Astrocyte of the hippocampus (primary cell): ENCODE measurements around the gene EML1.
A peak's percentile ranks its signal among the peaks of the same experiment; 100 is the strongest.

Source experiments
- DNase-seq: peaks from one replicate; pipeline ENCODE4 v3.0.0; 2011; ENCODE audit warnings: low read depth, low spot score

The EML1 gene

GRCh38 chr14:99793213-99794150 lies at the start of gene EML1:
TSS of gene EML1 (plus strand) at chr14:99793413. CDS start at chr14:99793477, 64 bp downstream.
- peak; percentile 97 for DNase-seq

GRCh38 chr14:99744199-99744872 lies 48.9 kb upstream of the EML1 start:
- DNase-seq, result peak; percentile 94

- no peak for DNase-seq
These were observed 48.4 kb upstream of the EML1 start for GRCh38 chr14:99744873-99745224.

- DNase-seq, result peak; percentile 90
These were observed 47.8 kb upstream of the EML1 start for GRCh38 chr14:99745307-99745951.

GRCh38 chr14:99747167-99747566 lies 46.0 kb upstream of the EML1 start:
- DNase-seq, result no peak

GRCh38 chr14:99747582-99748330 lies 45.5 kb upstream of the EML1 start:
- DNase-seq, result no peak

GRCh38 chr14:99748529-99748928 lies 44.7 kb upstream of the EML1 start:
- no peak for DNase-seq

GRCh38 chr14:99749142-99749541 lies 44.1 kb upstream of the EML1 start:
- no peak for DNase-seq

- DNase-seq, result peak; percentile 41
These were observed 43.2 kb upstream of the EML1 start for GRCh38 chr14:99749763-99750715.

GRCh38 chr14:99750746-99751450 lies 42.3 kb upstream of the EML1 start:
- no peak for DNase-seq

GRCh38 chr14:99751539-99752485 lies 41.4 kb upstream of the EML1 start:
- DNase-seq, result peak; percentile 70

GRCh38 chr14:99752486-99753121 lies 40.6 kb upstream of the EML1 start:
- peak; percentile 85 for DNase-seq

GRCh38 chr14:99753225-99754140 lies 39.7 kb upstream of the EML1 start:
- peak; percentile 48 for DNase-seq

GRCh38 chr14:99754141-99755067 lies 38.8 kb upstream of the EML1 start:
- DNase-seq, result peak; percentile 59

GRCh38 chr14:99755068-99755405 lies 38.2 kb upstream of the EML1 start:
- DNase-seq, result peak; percentile 49
